Fibroblast of skin of back (primary cell): ENCODE data around the gene CYP4V2. TPM values are rescaled to one million over a fixed set of nuclear protein-coding genes. Genes with fewer than 3 reads are reported as not detected.

Experiments
- DNase-seq: peaks from one replicate; pipeline ENCODE4 v3.0.0-alpha.2; 2013
- polyA plus RNA-seq, 2 experiments: library from polyadenylated mRNA; unstranded; fragments of 120-200 nt; gene quantifications; one replicate each; pipeline ENCODE4 v1.2.1, GENCODE V29; 2013; ENCODE audit not compliant: insufficient read length in 2 of 2

CYP4V2 gene
- 2.3 TPM for polyA plus RNA-seq (2013, experiment 1 of 2; ENCODE audit: insufficient read length)
- 2.1 TPM for polyA plus RNA-seq (2013, experiment 2 of 2; ENCODE audit: insufficient read length)

- peak; percentile 78 for DNase-seq
Observed at GRCh38 chr4:186191200-186192065, at the start of gene CYP4V2. CYP4V2 (plus strand) TSS chr4:186191567; CDS start chr4:186191824, 257 bp downstream.

- peak; percentile 50 for DNase-seq
Observed at GRCh38 chr4:186144198-186144945, 47.0 kb upstream of the CYP4V2 start.

GRCh38 chr4:186144946-186145569, 46.3 kb upstream of the CYP4V2 start:
- DNase-seq, result peak; percentile 55

GRCh38 chr4:186146458-186146857, 44.9 kb upstream of the CYP4V2 start:
- no peak for DNase-seq

- DNase-seq, result no peak
Observed at GRCh38 chr4:186148336-186148975, 42.9 kb upstream of the CYP4V2 start.

- DNase-seq, result peak; percentile 3
Observed at GRCh38 chr4:186149872-186150271, 41.5 kb upstream of the CYP4V2 start.

- no peak for DNase-seq
Observed at GRCh38 chr4:186150926-186151325, 40.4 kb upstream of the CYP4V2 start.

- DNase-seq, result no peak
Observed at GRCh38 chr4:186151499-186151898, 39.9 kb upstream of the CYP4V2 start.

- DNase-seq, result no peak
Observed at GRCh38 chr4:186158021-186158813, 33.1 kb upstream of the CYP4V2 start.

- DNase-seq, result no peak
Observed at GRCh38 chr4:186158966-186159365, 32.4 kb upstream of the CYP4V2 start.

- no peak for DNase-seq
Observed at GRCh38 chr4:186159613-186160012, 31.8 kb upstream of the CYP4V2 start.

- DNase-seq, result no peak
Observed at GRCh38 chr4:186161138-186161537, 30.2 kb upstream of the CYP4V2 start.

- no peak for DNase-seq
Observed at GRCh38 chr4:186166852-186167512, 24.4 kb upstream of the CYP4V2 start.

- DNase-seq, result no peak
Observed at GRCh38 chr4:186167605-186168004, 23.8 kb upstream of the CYP4V2 start.

GRCh38 chr4:186168750-186169149, 22.6 kb upstream of the CYP4V2 start:
- DNase-seq, result no peak

- DNase-seq, result no peak
Observed at GRCh38 chr4:186169333-186169944, 21.9 kb upstream of the CYP4V2 start.

GRCh38 chr4:186169945-186170802, 21.2 kb upstream of the CYP4V2 start:
- no peak for DNase-seq

- DNase-seq, result no peak
Observed at GRCh38 chr4:186170966-186171365, 20.4 kb upstream of the CYP4V2 start.

- DNase-seq, result no peak
Observed at GRCh38 chr4:186172546-186172945, 18.8 kb upstream of the CYP4V2 start.

- DNase-seq, result no peak
Observed at GRCh38 chr4:186188107-186188506, 3.3 kb upstream of the CYP4V2 start.
